ENCODE results near the gene ADCY10.

DNA sequence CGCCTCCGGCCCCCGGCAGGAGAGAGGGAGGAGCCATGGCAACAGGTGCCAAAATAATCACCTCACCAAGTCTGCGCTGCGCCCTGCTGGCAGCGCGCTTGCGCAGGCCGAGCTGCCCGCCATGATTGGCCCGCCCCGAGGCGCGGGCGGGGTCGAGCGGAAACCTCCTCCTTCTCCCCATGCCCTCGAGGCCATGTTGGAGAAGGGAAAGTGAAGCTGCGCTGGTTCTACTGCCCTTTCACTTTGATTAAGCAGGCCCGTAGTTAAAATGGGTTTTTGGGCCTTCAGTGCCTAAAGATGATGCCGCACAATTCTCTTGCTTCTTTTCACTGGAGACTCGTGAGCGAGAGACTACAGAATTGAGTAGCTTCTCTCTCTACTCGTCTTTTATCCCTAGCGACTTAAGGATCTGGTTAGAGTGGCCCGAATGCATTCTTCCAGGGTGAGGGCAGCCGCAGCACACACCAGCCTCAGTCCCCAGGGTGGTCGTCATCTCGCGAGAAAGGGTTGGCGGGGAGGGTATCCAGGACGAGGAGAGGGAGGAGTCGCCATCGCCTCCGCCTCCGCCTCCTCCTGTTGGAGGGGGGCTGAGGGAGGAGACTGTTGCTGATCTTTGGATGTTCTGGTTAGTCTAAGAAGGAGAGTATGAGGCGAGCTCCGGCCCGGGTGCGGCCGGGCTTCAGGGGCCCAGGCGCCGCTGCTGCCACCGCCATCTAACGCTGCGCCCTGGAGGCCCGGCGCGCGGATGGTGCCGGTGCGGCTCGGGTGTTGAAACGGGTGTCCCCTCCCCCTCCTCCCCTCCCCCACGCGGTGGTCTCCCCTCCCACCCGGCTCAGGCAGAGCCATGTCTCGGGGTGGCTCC is 22.4 kb upstream of the ADCY10 start, which contains the start of gene DCAF6:
- TF ChIP-seq, protein P1, sequence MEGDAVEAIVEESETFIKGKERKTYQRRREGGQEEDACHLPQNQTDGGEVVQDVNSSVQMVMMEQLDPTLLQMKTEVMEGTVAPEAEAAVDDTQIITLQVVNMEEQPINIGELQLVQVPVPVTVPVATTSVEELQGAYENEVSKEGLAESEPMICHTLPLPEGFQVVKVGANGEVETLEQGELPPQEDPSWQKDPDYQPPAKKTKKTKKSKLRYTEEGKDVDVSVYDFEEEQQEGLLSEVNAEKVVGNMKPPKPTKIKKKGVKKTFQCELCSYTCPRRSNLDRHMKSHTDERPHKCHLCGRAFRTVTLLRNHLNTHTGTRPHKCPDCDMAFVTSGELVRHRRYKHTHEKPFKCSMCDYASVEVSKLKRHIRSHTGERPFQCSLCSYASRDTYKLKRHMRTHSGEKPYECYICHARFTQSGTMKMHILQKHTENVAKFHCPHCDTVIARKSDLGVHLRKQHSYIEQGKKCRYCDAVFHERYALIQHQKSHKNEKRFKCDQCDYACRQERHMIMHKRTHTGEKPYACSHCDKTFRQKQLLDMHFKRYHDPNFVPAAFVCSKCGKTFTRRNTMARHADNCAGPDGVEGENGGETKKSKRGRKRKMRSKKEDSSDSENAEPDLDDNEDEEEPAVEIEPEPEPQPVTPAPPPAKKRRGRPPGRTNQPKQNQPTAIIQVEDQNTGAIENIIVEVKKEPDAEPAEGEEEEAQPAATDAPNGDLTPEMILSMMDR (IDR thresholded peaks at IDR 0.05; ENCODE audit: low read length): no peak
- TF ChIP-seq EZH2 (IDR thresholded peaks at IDR 0.05; ENCODE audit: borderline replicate concordance, low read length): no peak

All from OCI-LY1 (cell line).